Fibroblast of pulmonary artery (primary cell): ENCODE measurements around the gene PACSIN1.

Experiments
- DNase-seq: peaks from one replicate; pipeline ENCODE4 v3.0.0-alpha.2; 2010; ENCODE audit warnings: low read depth
- H3K4me3 ChIP-seq: replicated peaks from 2 replicates; pipeline ENCODE4 v1.5.1; 2011; ENCODE audit warnings: low read depth, mild to moderate bottlenecking, control low read depth, low read length, moderate library complexity
- TF ChIP-seq, protein P1 (sequence below): IDR thresholded peaks from 2 replicates; pipeline ENCODE4 v1.5.1; 2011; ENCODE audit warnings: mild to moderate bottlenecking, control low read depth, low read length, inconsistent platforms; ENCODE audit errors: missing control alignments

The PACSIN1 gene

DNA sequence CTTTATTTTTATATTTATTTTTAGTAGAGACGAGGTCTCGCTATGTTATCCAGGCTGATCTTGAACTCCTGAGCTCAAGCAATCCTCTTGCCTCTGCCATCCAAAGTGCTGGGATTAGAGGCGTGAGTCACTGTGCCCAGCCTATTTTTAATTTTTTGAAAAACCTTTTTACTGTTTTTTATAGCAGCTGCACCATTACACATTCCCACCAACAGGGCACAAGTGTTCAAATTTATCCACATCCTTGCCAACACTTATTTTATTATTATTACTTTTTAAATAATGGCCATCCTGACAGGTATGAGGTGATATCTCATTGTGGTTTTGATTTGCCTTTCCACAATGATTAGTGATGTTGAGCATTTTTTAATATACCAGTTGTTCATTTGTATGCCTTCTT lies 42.5 kb downstream of the PACSIN1 start:
- DNase-seq, result no peak
- TF ChIP-seq, protein P1, sequence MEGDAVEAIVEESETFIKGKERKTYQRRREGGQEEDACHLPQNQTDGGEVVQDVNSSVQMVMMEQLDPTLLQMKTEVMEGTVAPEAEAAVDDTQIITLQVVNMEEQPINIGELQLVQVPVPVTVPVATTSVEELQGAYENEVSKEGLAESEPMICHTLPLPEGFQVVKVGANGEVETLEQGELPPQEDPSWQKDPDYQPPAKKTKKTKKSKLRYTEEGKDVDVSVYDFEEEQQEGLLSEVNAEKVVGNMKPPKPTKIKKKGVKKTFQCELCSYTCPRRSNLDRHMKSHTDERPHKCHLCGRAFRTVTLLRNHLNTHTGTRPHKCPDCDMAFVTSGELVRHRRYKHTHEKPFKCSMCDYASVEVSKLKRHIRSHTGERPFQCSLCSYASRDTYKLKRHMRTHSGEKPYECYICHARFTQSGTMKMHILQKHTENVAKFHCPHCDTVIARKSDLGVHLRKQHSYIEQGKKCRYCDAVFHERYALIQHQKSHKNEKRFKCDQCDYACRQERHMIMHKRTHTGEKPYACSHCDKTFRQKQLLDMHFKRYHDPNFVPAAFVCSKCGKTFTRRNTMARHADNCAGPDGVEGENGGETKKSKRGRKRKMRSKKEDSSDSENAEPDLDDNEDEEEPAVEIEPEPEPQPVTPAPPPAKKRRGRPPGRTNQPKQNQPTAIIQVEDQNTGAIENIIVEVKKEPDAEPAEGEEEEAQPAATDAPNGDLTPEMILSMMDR, result peak; percentile 7
- H3K4me3 ChIP-seq, result no peak overlapping the region

DNA sequence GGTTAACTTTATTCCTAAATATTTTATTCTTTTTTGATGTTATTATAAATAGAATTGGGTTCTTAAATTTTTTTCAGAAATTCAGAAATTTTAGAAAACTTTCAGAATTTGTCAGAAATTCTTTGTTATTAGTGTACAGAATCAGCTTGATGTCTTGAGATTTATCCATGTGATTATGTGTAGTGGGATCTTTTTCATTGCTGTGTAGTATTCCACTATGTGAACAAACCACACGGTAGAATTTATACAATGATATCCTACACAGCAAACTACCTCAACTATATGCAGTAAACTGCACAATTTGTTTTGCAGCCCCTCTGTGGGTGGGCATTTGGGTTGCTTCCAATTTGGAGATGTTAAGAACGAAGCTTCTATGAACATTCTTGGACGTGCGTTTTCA lies 43.9 kb downstream of the PACSIN1 start:
- no peak for DNase-seq
- no peak overlapping the region for H3K4me3 ChIP-seq
- TF ChIP-seq, protein P1, result no peak

DNA sequence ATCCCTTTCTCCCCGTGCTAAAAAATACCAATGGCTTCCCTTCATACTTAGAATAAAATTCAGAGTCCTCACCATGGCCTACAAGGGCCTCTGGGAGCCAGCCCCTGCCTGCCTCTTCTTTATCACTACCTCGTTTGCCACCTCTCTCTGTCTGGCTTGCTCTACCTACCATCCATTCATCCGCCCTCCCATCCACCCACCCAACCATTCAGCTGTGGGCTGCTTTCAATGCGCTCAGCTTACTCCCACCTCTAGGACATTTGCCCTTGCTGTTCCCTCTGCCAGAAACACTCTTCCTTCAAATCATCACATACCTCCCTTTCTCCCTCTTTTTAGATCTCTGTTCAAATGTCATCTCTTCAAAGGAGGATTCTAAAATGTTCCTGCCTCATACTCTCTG lies 44.4 kb downstream of the PACSIN1 start:
- no peak for DNase-seq
- TF ChIP-seq, protein P1, result no peak
- no peak overlapping the region for H3K4me3 ChIP-seq

DNA sequence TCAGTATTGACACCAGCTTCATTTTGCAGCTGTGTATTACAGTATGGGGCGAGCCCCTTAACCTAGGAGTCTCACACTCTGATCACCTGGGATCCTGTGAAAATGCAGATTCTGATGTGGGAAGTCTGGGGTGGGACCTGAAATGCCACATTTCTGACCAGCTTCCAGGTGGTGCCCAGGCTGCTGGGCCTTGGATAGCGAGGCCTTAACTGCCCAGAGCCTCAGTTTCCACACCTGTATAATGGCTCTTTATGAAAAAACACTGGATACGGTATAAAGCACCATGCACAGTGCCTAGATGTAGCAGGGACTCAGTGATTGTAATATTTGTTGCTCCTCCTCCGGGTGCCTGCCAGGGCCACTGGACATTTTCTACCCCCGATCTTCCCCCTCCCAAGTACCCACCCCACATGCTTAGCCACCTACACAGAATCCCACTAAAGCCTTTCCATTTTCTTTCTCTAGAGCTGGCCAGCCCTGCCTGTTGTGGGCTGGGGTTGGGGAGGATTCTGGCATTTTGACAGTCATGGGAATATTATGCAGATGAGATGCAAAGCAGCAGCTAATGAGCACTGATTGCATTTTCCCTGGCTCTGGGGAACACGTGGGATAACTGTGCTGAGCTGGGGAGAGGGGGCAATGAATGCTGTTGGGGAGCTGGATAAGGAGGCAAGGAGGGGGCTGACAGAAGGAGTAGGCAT lies 45.5 kb downstream of the PACSIN1 start:
- no peak for DNase-seq
- no peak overlapping the region for H3K4me3 ChIP-seq
- TF ChIP-seq, protein P1, result no peak

DNA sequence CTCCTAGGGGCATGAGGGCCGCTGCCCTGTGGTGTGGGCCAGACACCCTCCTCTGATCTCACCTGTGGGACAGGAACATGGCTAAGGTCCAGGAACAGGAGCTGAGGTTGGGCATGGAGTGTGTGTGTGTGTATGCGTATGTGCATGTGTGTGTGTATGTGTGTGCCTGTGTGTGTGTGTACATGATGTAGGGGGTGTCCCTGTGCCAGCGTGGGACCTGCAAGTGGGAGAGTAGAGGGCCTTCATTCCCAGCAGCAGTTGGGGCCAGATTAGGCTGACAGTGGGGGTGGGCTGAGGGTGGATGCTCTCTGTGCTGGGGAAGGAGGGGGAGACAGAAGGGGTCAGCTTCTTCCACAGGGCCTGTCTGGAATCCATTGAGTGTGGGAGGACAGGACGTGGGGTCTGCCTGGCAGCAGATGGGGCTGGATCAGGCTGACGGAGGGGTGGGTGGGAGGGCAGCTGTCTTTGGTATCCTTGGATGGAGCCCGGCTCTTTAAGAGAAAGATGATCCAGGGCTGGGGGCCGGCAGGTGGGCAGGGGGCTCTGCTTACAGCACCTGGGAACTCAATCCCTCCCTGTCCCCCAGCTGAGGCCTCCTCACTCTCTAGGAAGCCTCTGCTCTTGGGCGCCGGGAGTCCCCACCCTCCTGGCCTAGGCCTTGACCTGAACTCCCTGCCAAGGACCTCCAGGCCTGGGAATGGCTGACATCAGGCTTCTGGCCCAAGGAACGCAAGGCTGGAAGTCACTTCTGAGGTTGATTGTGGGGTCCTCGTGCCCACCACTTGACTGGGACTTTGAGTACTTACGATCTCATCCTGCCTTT lies 46.2 kb downstream of the PACSIN1 start:
- H3K4me3 ChIP-seq, result no peak overlapping the region
- no peak for DNase-seq
- TF ChIP-seq, protein P1, result no peak

DNA sequence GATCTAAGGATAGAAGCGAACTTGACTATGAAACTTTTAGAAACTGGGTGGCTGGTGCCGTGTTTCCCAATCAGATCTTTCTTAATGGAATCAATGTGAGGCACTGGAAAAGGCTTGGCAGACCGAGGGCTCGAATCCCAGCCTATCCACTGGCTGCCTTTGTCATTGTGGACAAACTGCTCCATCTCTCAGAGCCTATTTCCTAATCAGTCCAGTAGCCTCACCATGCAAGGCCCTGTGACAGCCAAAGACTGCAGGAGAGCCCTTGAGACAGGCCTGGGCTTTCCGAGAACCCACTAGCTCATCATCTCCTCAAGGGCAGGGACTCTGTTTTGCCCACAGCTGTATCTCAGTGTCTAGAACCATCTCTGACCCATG lies 46.9 kb downstream of the PACSIN1 start:
- no peak for DNase-seq
- no peak overlapping the region for H3K4me3 ChIP-seq
- TF ChIP-seq, protein P1, result no peak
